ENCODE results near the gene DOK3. TPM values are rescaled to one million over a fixed set of nuclear protein-coding genes. Genes with fewer than 3 reads are reported as not detected.

Gene DOK3
- total RNA-seq, 1 experiment from 2014 or later = 8.0 TPM

DNA sequence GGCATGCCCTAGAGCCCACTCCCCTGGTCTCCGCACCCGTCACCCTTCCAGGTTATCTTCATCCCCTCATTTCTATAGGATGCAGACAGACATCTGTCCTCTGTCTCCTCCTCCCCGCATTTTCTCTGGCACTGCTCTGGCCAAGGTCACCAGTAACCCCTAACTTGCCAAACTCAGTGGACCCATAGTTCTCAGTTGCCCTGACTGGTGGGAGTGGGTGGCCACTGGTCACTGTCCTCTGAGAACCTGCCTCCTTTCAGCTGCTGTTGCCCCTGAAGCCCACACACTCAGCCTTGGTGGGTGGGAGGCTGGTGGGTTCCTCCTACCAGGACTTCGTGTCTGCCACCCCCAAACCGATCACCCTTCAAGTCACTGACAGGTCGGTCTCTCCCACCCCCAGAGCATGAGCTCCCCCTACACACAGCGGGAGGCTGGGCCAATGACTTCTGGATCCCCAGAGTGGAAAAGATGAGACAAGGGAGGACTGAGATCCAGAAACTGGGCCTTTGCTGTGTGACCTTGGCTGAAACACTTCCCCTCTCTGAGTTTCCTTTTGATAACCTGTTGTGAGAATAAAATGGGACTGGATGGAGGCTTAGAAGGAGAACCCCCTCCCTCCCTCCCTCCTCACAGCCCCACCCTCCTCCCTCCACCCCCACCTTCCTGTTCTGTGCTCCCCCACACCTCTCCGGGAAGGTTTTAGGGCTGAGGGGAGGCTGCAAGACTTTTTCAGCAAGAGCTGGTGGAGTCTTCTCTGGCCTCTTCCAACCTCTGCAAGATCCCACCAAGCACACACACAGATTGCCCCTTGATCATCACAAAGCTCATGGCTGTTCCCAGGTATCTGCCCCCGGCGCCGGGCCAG lies 33.8 kb downstream of the DOK3 start:
- RAD21 ChIA-PET (ENCODE audit: low non-redundant PET in 1 of 2, low total read pairs in 2 of 2, uncharacterized antibody in 2 of 2, unreplicated experiment in 2 of 2) = no interaction called here
- Histone ChIP-seq H3K9me3 (ENCODE audit: control insufficient read depth in 1 of 2, insufficient read depth in 1 of 2, low read depth in 1 of 2, low read length in 2 of 2) (no peaks in the 10 kb centered on the region), H3K27me3 (ENCODE audit: insufficient read depth, low read length) (no peaks in the 10 kb centered on the region), H2AFZ (ENCODE audit: low read depth, low read length, poor library complexity, severe bottlenecking) (no peak overlapping the region), H3K79me2 (ENCODE audit: insufficient read depth, low read length) (peaks cover 20% of the 10 kb centered on the region), H3K4me2 (ENCODE audit: low read length) (no peak overlapping the region), H3K4me3 (replicated peaks in 1 of 2; ENCODE audit: low read depth in 1 of 2, low read length in 2 of 2) (no peak overlapping the region), H3K9me2 (ENCODE audit: insufficient read depth) (no peaks in the 10 kb centered on the region), H3K9ac (ENCODE audit: low read length) (no peak overlapping the region), H4K20me1 (ENCODE audit: insufficient read depth) (no peaks in the 10 kb centered on the region), H3K27ac (ENCODE audit: low read depth, low read length) (no peak overlapping the region), H3K36me3 (ENCODE audit: control insufficient read depth in 1 of 2, insufficient read depth in 2 of 2, low read length in 2 of 2) (no peaks in the 10 kb centered on the region), H3K4me1 (ENCODE audit: control insufficient read depth in 1 of 2, insufficient read depth in 2 of 2, low read length in 2 of 2) (peaks cover 8 to 41% of the 10 kb centered on the region in 2 experiments; a peak in 3 of 4 replicates)
- intact Hi-C loops (cut with micrococcal nuclease) = loop anchor here (1.0 kb wide), 1 partner anchor 21 kb away; no protein-coding TSS in a partner anchor
- DNase-seq (ENCODE audit: low read depth, low spot score) (no peak), ATAC-seq (no peak)
- BruUV-seq (replicated peaks) = no TSS peak
- CTCF ChIA-PET = interaction anchor here (0.6 to 2.9 kb wide), 4 partner anchors 19 to 22 kb away, joined by 3 to 11 read pairs (median 4); partner anchors contain the start of gene PDLIM7
- no peak for TF ChIP-seq YY1 (IDR thresholded peaks at IDR 0.05; ENCODE audit: extremely low read depth, insufficient replicate concordance, low read depth, low read length)
- TF ChIP-seq EGR1 (IDR thresholded peaks at IDR 0.05; ENCODE audit: low read depth) = no peak
- TF ChIP-seq RAD21 (IDR thresholded peaks at IDR 0.05; ENCODE audit: low read depth) = no peak
- no peak for TF ChIP-seq ZFX (IDR thresholded peaks at IDR 0.05)
- POLR2A ChIA-PET = interaction anchor here (6.3 kb wide), 1 partner anchor 19 kb away, joined by 54 read pairs; the partner anchor contains the start of gene PDLIM7

DNA sequence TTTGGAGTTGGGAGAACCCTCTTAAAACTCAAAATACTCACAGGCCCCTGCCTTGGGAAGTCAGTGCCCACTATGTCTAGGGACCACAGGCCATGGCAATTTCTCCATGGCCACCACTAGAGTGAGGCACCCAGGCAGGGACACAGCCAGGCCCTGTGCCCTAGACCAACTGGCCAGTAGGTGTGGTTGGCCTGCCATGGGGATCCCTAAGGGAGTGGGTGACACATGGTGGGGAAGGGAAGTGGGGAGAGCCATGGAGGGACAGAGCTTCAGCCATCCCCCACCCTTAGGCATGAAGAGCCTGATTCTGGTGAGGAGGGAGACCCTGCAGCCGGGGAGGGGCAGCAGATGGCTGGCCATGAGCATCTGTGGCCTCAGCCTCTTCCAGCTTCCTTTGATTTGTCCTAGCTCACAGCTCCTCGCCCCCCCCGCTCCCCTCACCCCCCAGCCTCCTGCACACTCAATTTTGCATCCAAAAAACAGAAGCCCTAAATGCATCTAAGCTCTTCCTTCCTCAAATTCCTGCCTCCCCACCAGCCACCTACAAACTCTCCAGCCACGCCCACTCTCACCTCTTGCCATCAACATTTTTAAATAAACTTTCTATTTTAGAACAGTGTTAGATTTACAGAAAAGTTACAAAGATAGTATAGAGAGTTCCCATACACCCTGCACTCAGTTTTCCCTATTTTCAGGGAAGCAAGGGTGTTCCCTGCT lies 34.6 kb downstream of the DOK3 start:
- TF ChIP-seq YY1 (IDR thresholded peaks at IDR 0.05; ENCODE audit: extremely low read depth, insufficient replicate concordance, low read depth, low read length) (no peak), SIN3A (IDR thresholded peaks at IDR 0.05; ENCODE audit: low read depth) (no peak), CBX3 (IDR thresholded peaks at IDR 0.05; ENCODE audit: low read depth) (no peak), EGR1 (IDR thresholded peaks at IDR 0.05; ENCODE audit: low read depth) (no peak), FOSL1 (IDR thresholded peaks at IDR 0.05; ENCODE audit: low read depth) (no peak)
- Histone ChIP-seq H3K9me2 (ENCODE audit: insufficient read depth) (no peaks in the 10 kb centered on the region), H3K79me2 (ENCODE audit: insufficient read depth, low read length) (peaks cover 27% of the 10 kb centered on the region), H3K4me2 (ENCODE audit: low read length) (no peak overlapping the region), H3K27me3 (ENCODE audit: insufficient read depth, low read length) (no peaks in the 10 kb centered on the region), H3K4me3 (replicated peaks in 1 of 2; ENCODE audit: low read depth in 1 of 2, low read length in 2 of 2) (no peak overlapping the region), H3K9me3 (ENCODE audit: control insufficient read depth in 1 of 2, insufficient read depth in 1 of 2, low read depth in 1 of 2, low read length in 2 of 2) (no peaks in the 10 kb centered on the region), H3K9ac (ENCODE audit: low read length) (no peak overlapping the region), H3K4me1 (ENCODE audit: control insufficient read depth in 1 of 2, insufficient read depth in 2 of 2, low read length in 2 of 2) (peaks cover 8 to 49% of the 10 kb centered on the region in 2 experiments; a peak in 3 of 4 replicates), H3K27ac (ENCODE audit: low read depth, low read length) (no peak overlapping the region), H4K20me1 (ENCODE audit: insufficient read depth) (no peaks in the 10 kb centered on the region), H3K36me3 (ENCODE audit: control insufficient read depth in 1 of 2, insufficient read depth in 2 of 2, low read length in 2 of 2) (no peaks in the 10 kb centered on the region), H2AFZ (ENCODE audit: low read depth, low read length, poor library complexity, severe bottlenecking) (no peak overlapping the region)
- ChIA-PET CTCF (no interaction called here), POLR2A (no interaction called here), RAD21 (ENCODE audit: low non-redundant PET in 1 of 2, low total read pairs in 2 of 2, uncharacterized antibody in 2 of 2, unreplicated experiment in 2 of 2) (no interaction called here)
- BruUV-seq (replicated peaks) = no TSS peak
- intact Hi-C loops (cut with micrococcal nuclease) = loop anchor here (1.0 kb wide), 1 partner anchor 21 kb away; no protein-coding TSS in a partner anchor
- DNase-seq (ENCODE audit: low read depth, low spot score) (no peak), ATAC-seq (no peak)
